ENCODE data around the gene SYCE3. TPM values are rescaled to one million over a fixed set of nuclear protein-coding genes. Genes with fewer than 3 reads are reported as not detected.

The SYCE3 gene
- total and polyA plus RNA-seq, 9 of the 15 experiments (the other 6 are each of a cell fraction or from before 2014, with no cell fraction given), result 0.56 TPM; not detected in 8

GRCh38 chr22:50562523-50563412 is at the start of gene SYCE3 (continued):
- TF ChIP-seq E2F8 (IDR thresholded peaks at IDR 0.05; ENCODE audit: low read depth, partially characterized antibody) (peak; percentile 29), EP400 (IDR thresholded peaks at IDR 0.05) (peak; percentile 40; the same call in 1 of the 2 replicates), TBP (optimal IDR thresholded peaks at IDR 0.05; ENCODE audit: low read depth, low read length) (peak; percentile 9), POLR2G (IDR thresholded peaks at IDR 0.05; ENCODE audit: low read depth, low read length) (peak; percentile 75), E2F6 (IDR thresholded peaks at IDR 0.05; ENCODE audit: borderline replicate concordance in 1 of 2, extremely low read depth in 1 of 2, insufficient read depth in 1 of 2, insufficient read length in 1 of 2, low read depth in 1 of 2, low read length in 1 of 2, poor library complexity in 1 of 2, severe bottlenecking in 1 of 2) (peak in 1 of 2 experiments; percentile 35), SIN3A (IDR thresholded peaks at IDR 0.05; ENCODE audit: borderline replicate concordance in 2 of 2, control insufficient read depth in 1 of 2, low read depth in 2 of 2, low read length in 2 of 2) (peak in 1 of 2 experiments; percentile 46; a peak in 1 of 4 replicates), ZBTB7A (IDR thresholded peaks at IDR 0.05; ENCODE audit: borderline replicate concordance, control insufficient read depth, low read depth, low read length) (peak; percentile 87), MTA3 (IDR thresholded peaks at IDR 0.05; ENCODE audit: borderline replicate concordance) (peak; percentile 68; the same call in 1 of the 2 replicates), CREM (IDR thresholded peaks at IDR 0.05; ENCODE audit: low read depth) (peak; percentile 51), ETV1 (tag; conservative IDR thresholded peaks at IDR 0.05; ENCODE audit: low read depth) (peak; percentile 61), ZFX (CRISPR knock-in tag; IDR thresholded peaks at IDR 0.05) (peak; percentile 63), TOE1 (IDR thresholded peaks at IDR 0.05; ENCODE audit: borderline replicate concordance) (0 out of 2 replicates have a peak, but pooled peaks have one; percentile 25), TOE1 (CRISPR knock-in tag; IDR thresholded peaks at IDR 0.05; ENCODE audit: borderline replicate concordance, low read depth) (no peak), RB1 (IDR thresholded peaks at IDR 0.05; ENCODE audit: low read depth) (peak; percentile 93), ILF3 (IDR thresholded peaks at IDR 0.05; ENCODE audit: borderline replicate concordance) (no peak), SAFB2 (IDR thresholded peaks at IDR 0.05; ENCODE audit: borderline replicate concordance, low read depth, low read length, severe bottlenecking) (no peak), CCNT2 (IDR thresholded peaks at IDR 0.05; ENCODE audit: borderline replicate concordance, extremely low read depth, insufficient read length, low read depth, low read length) (peak; percentile 44), ESRRA (IDR thresholded peaks at IDR 0.05; ENCODE audit: borderline replicate concordance, low read depth) (peak; percentile 42), RAD21 (CRISPR knock-in tag; conservative IDR thresholded peaks at IDR 0.05 in 1 of 2, IDR thresholded peaks at IDR 0.05 in 1 of 2) (peak; percentile 49 to 56), ZNF134 (CRISPR knock-in tag; conservative IDR thresholded peaks at IDR 0.05) (no peak)

Data from K562 (cell line).